SH-SY5Y (cell line): ENCODE results near the gene CCSER2.

Experiments used
- GATA2 ChIP-seq: IDR thresholded peaks from 2 replicates; pipeline ENCODE4 v1.6.1; 2011; ENCODE audit warnings: mild to moderate bottlenecking, low read depth, low read length
- GATA3 ChIP-seq: IDR thresholded peaks from 2 replicates; pipeline ENCODE4 v1.6.1; 2011; ENCODE audit warnings: low read depth, mild to moderate bottlenecking, low read length, moderate library complexity

CCSER2 gene

GRCh38 chr10:84356928-84357327 lies 28.5 kb downstream of the CCSER2 start:
- TF ChIP-seq GATA3 (no peak), GATA2 (no peak)

- TF ChIP-seq GATA3 (no peak), GATA2 (no peak)
Measured at GRCh38 chr10:84358743-84359142, 30.4 kb downstream of the CCSER2 start.

- TF ChIP-seq GATA2 (no peak), GATA3 (no peak)
Measured at GRCh38 chr10:84360637-84361365, 32.4 kb downstream of the CCSER2 start.

GRCh38 chr10:84365335-84365881 lies 37.0 kb downstream of the CCSER2 start:
- TF ChIP-seq GATA3, result no peak
- TF ChIP-seq GATA2, result no peak

- TF ChIP-seq GATA2, result no peak
- no peak for TF ChIP-seq GATA3
Measured at GRCh38 chr10:84366041-84366440, 37.7 kb downstream of the CCSER2 start.

GRCh38 chr10:84367256-84367655 lies 38.9 kb downstream of the CCSER2 start:
- TF ChIP-seq GATA2 (no peak), GATA3 (no peak)

- no peak for TF ChIP-seq GATA3
- TF ChIP-seq GATA2, result no peak
Measured at GRCh38 chr10:84368828-84369227, 40.4 kb downstream of the CCSER2 start.

- no peak for TF ChIP-seq GATA3
- no peak for TF ChIP-seq GATA2
Measured at GRCh38 chr10:84370283-84370682, 41.9 kb downstream of the CCSER2 start.

- TF ChIP-seq GATA3 (no peak), GATA2 (no peak)
Measured at GRCh38 chr10:84371944-84372343, 43.6 kb downstream of the CCSER2 start.

GRCh38 chr10:84373000-84373399 lies 44.6 kb downstream of the CCSER2 start:
- no peak for TF ChIP-seq GATA3
- no peak for TF ChIP-seq GATA2

- no peak for TF ChIP-seq GATA3
Measured at GRCh38 chr10:84374455-84374854, 46.1 kb downstream of the CCSER2 start.

GRCh38 chr10:84375011-84375410 lies 46.6 kb downstream of the CCSER2 start:
- no peak for TF ChIP-seq GATA2
- TF ChIP-seq GATA3, result no peak

GRCh38 chr10:84375881-84376280 lies 47.5 kb downstream of the CCSER2 start:
- TF ChIP-seq GATA2 (no peak), GATA3 (no peak)

- TF ChIP-seq GATA2 (no peak), GATA3 (no peak)
Measured at GRCh38 chr10:84388148-84388547, 59.8 kb downstream of the CCSER2 start.

- TF ChIP-seq GATA2 (no peak), GATA3 (no peak)
Measured at GRCh38 chr10:84390364-84390763, 62.0 kb downstream of the CCSER2 start.

- TF ChIP-seq GATA3 (no peak), GATA2 (no peak)
Measured at GRCh38 chr10:84391326-84391725, 62.9 kb downstream of the CCSER2 start.

GRCh38 chr10:84392181-84392580 lies 63.8 kb downstream of the CCSER2 start:
- TF ChIP-seq GATA3 (no peak), GATA2 (no peak)
